LNCAP (cell line): ENCODE data around the gene ATG4D.

Source experiments
- TF ChIP-seq, protein P1 (sequence below): fragments of 450-650 bp; IDR thresholded peaks from 2 replicates; pipeline ENCODE4 v1.5.1; 2017; ENCODE audit warnings: mild to moderate bottlenecking

ATG4D gene

GRCh38 chr19:10550336-10550735 is 6.6 kb downstream of the ATG4D start:
- TF ChIP-seq, protein P1, sequence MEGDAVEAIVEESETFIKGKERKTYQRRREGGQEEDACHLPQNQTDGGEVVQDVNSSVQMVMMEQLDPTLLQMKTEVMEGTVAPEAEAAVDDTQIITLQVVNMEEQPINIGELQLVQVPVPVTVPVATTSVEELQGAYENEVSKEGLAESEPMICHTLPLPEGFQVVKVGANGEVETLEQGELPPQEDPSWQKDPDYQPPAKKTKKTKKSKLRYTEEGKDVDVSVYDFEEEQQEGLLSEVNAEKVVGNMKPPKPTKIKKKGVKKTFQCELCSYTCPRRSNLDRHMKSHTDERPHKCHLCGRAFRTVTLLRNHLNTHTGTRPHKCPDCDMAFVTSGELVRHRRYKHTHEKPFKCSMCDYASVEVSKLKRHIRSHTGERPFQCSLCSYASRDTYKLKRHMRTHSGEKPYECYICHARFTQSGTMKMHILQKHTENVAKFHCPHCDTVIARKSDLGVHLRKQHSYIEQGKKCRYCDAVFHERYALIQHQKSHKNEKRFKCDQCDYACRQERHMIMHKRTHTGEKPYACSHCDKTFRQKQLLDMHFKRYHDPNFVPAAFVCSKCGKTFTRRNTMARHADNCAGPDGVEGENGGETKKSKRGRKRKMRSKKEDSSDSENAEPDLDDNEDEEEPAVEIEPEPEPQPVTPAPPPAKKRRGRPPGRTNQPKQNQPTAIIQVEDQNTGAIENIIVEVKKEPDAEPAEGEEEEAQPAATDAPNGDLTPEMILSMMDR, result no peak

DNA sequence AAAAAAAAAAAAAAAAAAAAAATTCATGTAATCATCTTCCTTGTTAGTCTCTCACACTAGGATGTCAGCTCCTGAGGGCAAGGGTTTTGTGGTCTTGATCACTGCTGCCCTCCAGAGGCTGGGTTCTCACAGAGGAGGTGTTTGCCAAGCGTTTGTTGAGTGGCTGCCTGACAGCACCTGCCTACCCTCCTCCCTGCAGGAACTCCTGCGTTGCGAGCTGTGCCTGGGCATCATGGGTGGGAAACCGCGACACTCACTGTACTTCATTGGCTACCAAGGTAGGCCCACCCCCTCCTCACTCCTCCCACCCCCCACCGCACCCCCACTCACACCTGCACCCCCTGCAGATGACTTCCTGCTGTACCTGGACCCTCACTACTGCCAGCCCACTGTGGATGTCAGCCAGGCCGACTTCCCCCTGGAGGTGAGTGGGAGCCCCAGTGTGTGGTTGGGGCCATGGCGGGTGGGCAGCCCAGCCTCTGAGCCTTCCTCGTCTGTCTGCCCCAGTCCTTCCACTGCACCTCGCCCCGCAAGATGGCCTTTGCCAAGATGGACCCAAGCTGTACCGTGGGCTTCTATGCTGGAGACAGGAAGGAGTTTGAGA is 8.1 kb downstream of the ATG4D start:
- TF ChIP-seq, protein P1, result peak; percentile 22; the same call in 1 of the 2 replicates

- TF ChIP-seq, protein P1, result no peak
These were observed 8.9 kb downstream of the ATG4D start for GRCh38 chr19:10552510-10553053.

DNA sequence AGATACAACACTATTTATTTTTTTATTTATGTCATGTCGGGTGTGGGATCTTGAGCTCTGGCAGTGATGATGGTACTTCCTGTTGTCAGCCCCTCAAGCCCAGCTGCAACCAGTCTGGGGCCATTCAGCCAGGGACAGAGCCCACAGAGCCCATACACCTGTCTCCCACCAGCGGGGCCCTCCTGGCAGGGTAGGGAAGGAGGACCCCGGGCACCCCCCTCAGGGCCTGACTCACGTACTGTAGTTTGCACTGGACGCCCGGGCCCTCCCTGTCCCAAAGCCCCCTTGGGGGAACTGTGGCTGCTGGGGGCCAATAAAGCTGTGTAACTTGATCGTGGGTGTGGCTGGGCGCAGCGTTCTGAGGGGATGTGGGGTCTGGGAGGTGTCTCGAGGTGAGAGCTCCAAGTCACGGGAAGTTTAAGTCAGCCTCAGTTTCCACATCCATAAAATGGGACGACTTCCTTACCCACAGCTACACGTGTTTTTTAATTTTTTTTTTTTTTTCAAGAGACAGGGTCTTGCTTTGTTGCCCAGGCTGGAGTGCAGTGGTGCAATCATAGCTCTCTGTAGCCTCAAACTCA is 9.5 kb downstream of the ATG4D start:
- TF ChIP-seq, protein P1, result no peak

- TF ChIP-seq, protein P1, result no peak
These were observed 10.3 kb downstream of the ATG4D start for GRCh38 chr19:10553943-10554381.

GRCh38 chr19:10554760-10555609 is 11.3 kb downstream of the ATG4D start:
- TF ChIP-seq, protein P1, result no peak

- TF ChIP-seq, protein P1, result no peak
These were observed 11.9 kb downstream of the ATG4D start for GRCh38 chr19:10555610-10555973.
